ENCODE results near the gene NLN.

Gene NLN

DNA sequence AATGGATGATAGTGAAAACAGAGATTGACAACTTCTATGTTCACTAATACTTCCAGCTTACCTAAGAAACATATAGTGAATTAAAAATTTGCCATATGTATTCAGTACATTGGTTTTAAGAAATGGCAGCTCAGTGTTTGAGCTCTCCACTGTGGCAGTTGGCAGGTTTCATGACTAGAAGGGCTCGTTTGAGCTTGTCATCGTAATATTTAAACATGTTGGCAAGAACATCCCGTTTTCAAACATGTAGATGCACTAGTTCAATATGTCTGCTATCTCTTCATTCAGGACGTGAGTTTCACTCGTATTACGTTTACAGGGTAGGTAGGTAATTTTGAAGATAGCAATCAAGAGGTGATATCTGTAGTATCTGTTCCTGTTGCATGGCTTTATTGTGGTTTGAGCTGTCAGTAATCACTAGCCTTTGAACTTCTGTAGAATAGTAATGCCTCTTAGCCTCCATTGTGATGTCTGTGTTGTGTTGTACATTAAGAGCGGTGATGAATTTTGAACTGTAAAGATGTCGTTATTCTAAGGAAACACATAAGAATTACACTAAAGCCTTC, 74.8 kb downstream of the NLN start:
- H3K27ac ChIP-seq (ENCODE audit: extremely low read depth, low read depth, low read length): no peak overlapping the region
- CTCF ChIA-PET: no interaction called here
- no peaks in the 10 kb centered on the region for H3K9me3 ChIP-seq (ENCODE audit: control insufficient read depth, insufficient read depth, low read depth, low read length)
- TF ChIP-seq ZNF677 (tag by site-specific recombination; IDR thresholded peaks at IDR 0.05): no peak
- TF ChIP-seq IKZF3 (tag by site-specific recombination; IDR thresholded peaks at IDR 0.05): no peak
- no peak for TF ChIP-seq ZNF449 (tag by site-specific recombination; IDR thresholded peaks at IDR 0.05)
- no peak for TF ChIP-seq ZNF175 (tag by site-specific recombination; IDR thresholded peaks at IDR 0.05)
- H3K4me3 ChIP-seq (ENCODE audit: low read depth, low read length): no peak overlapping the region
- no peaks in the 10 kb centered on the region; a peak in 1 of 3 replicates for H3K36me3 ChIP-seq (ENCODE audit: control insufficient read depth in 2 of 2, insufficient read depth in 1 of 2, low read length in 2 of 2)
- no peaks in the 10 kb centered on the region for H3K4me1 ChIP-seq (ENCODE audit: control insufficient read depth, insufficient read depth, low read length)
- POLR2A ChIA-PET: no interaction called here

- H3K27ac ChIP-seq (ENCODE audit: extremely low read depth, low read depth, low read length): no peak overlapping the region
- POLR2A ChIA-PET: no interaction called here
- TF ChIP-seq ZNF473 (tag by site-specific recombination; IDR thresholded peaks at IDR 0.05) (no peak), MZF1 (tag by site-specific recombination; IDR thresholded peaks at IDR 0.05; ENCODE audit: borderline replicate concordance) (no peak), EGR2 (tag by site-specific recombination; IDR thresholded peaks at IDR 0.05; ENCODE audit: low read depth) (no peak), ZNF701 (tag by site-specific recombination; IDR thresholded peaks at IDR 0.05) (no peak), AEBP2 (tag by site-specific recombination; IDR thresholded peaks at IDR 0.05; ENCODE audit: borderline replicate concordance) (no peak), ZNF266 (tag by site-specific recombination; IDR thresholded peaks at IDR 0.05; ENCODE audit: low read depth) (no peak), PRDM10 (tag by site-specific recombination; IDR thresholded peaks at IDR 0.05) (no peak), ZNF280D (tag by site-specific recombination; IDR thresholded peaks at IDR 0.05) (no peak), ZBTB20 (tag by site-specific recombination; IDR thresholded peaks at IDR 0.05) (no peak), PRDM4 (tag by site-specific recombination; IDR thresholded peaks at IDR 0.05) (no peak), ZBTB21 (tag by site-specific recombination; IDR thresholded peaks at IDR 0.05) (no peak), ZNF768 (tag by site-specific recombination; IDR thresholded peaks at IDR 0.05) (no peak), ZNF423 (tag by site-specific recombination; IDR thresholded peaks at IDR 0.05) (no peak), ZNF248 (tag by site-specific recombination; IDR thresholded peaks at IDR 0.05) (no peak), ZFP37 (tag by site-specific recombination; IDR thresholded peaks at IDR 0.05) (no peak), ZNF529 (tag by site-specific recombination; IDR thresholded peaks at IDR 0.05; ENCODE audit: insufficient replicate concordance) (no peak), ZNF561 (tag by site-specific recombination; IDR thresholded peaks at IDR 0.05; ENCODE audit: borderline replicate concordance) (no peak), ZNF174 (tag by site-specific recombination; IDR thresholded peaks at IDR 0.05) (no peak), ZFP3 (tag by site-specific recombination; IDR thresholded peaks at IDR 0.05; ENCODE audit: low read depth) (no peak)
Measured at GRCh38 chr5:65797481-65797880, 75.5 kb downstream of the NLN start.

More at GRCh38 chr5:65797481-65797880, 75.5 kb downstream of the NLN start:
- Histone ChIP-seq H3K4me3 (ENCODE audit: low read depth, low read length) (no peak overlapping the region), H3K36me3 (ENCODE audit: control insufficient read depth in 2 of 2, insufficient read depth in 1 of 2, low read length in 2 of 2) (no peaks in the 10 kb centered on the region; a peak in 1 of 3 replicates), H3K4me1 (ENCODE audit: control insufficient read depth, insufficient read depth, low read length) (no peaks in the 10 kb centered on the region), H3K9me3 (ENCODE audit: control insufficient read depth, insufficient read depth, low read depth, low read length) (no peaks in the 10 kb centered on the region)
- CTCF ChIA-PET: no interaction called here
